HG03108 (cell line): ENCODE measurements around the gene KLRF2.

Experiments used
- ATAC-seq: cut with Tn5 transposase; IDR thresholded peaks from one replicate; pipeline ENCODE4 v1.9.1; 2021; ENCODE audit warnings: moderate library complexity; ENCODE audit not compliant: unreplicated experiment

Gene KLRF2

DNA sequence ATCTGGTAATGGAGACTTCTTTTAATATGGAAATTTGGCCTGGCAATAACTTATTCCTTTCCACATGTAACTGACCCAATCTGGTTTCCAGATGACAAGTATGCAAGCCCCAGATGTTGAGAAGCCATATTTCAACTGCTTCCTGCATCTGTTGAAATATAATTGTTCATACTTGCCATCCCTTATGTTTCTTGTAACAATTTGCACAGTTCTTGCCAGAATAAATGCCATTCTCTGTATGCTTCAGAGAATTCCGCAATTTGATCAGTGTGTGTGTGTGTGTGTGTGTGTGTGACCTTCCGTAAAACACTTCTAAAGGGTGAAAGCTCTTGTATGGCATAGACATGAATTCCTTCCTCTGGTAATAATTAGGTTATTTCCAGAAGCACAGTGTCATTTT lies 52.7 kb downstream of the KLRF2 start:
- no peak for ATAC-seq

DNA sequence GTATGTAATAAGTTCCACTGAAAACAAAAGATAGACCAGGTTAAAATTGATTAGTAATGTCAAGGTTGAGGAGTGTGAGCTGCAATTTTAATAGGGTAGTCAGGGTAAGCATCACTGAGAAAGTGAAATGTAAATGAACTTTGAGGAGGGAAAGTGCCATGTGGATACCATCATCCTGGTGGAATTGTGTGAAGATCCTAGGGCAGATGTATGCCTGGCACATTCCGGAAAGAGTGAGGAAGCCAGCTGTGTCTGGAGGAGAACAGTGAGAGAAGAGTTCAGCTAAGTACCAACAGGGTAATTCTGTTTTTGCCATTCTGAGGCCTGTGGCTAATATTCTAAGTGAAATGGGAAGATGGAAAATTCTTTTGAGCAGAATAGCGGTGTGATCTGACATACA lies 53.7 kb downstream of the KLRF2 start:
- ATAC-seq = no peak

DNA sequence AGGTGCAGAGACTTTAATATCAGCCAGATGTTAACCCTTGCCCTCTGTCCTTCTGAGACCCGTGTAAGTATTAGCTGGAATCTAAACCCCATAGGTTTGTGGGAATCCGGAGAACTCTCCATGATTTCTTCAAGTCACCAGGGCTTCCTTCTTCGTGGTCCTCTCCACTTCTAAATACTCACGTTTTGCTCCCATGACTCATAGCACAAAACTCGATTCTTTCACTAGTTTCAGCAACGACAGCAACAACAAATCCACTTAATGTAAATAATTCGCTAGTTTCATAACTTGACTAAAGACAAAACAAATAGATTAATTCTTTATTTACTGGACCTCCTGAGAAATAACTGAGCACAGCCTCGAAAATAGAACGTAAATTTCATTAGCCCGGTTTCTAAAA lies 55.3 kb downstream of the KLRF2 start:
- no peak for ATAC-seq

DNA sequence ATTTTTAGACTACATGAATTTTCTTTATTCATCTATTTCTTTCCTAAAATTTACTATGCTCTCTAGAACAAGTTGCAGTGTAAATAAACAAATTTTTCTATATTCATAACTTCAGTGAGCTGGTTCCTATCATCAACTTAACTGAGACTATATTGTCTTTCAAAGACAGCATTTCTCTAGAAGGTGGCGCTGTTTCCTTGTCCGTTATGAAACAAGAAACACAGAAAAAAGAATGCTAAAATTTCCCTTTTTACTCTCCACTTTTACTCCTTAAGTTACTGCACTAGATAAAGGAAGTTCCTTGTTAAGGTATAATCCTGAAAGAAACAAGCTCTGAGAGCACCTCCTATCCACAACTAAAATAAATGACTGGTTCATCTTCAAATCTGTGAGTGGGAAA lies 59.1 kb downstream of the KLRF2 start:
- ATAC-seq = no peak

DNA sequence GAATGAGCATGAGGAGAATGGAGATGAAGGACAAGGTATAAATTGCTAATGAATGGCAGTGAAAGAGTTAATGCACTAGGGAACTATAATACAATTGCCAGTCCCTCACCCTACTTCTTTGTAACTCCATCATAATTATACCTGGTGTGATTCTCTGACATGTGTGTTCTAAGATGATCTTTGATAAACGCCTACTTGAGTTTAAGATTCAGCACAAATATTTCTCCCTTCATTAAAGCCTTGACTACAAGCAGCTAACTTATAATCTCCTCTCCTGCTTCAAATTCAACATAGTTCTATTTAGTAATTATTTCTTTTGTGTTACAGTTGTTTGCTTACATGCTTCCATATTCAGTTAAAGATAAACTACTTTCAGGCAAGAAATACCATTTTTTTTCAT lies 60.5 kb downstream of the KLRF2 start:
- ATAC-seq = no peak

DNA sequence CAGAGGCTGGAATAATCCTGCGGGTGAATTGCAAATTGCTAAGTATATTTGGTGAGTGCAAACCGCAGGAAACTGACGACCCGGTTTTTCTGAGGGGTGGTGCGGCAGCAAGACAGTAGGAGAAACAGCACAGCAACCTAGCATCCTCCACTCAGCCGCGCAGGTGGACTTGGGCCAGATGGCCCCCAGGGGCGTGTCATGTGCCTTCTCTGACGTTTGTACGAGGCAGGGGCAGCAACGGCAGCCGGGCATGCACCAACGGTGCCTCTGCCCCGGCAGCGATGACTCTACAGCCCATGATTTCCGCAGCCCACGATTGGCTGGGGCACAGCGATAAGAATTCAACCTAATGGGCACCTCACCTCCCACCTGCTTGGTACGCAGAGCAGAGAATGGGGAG lies 62.0 kb downstream of the KLRF2 start:
- peak; percentile 83 for ATAC-seq

DNA sequence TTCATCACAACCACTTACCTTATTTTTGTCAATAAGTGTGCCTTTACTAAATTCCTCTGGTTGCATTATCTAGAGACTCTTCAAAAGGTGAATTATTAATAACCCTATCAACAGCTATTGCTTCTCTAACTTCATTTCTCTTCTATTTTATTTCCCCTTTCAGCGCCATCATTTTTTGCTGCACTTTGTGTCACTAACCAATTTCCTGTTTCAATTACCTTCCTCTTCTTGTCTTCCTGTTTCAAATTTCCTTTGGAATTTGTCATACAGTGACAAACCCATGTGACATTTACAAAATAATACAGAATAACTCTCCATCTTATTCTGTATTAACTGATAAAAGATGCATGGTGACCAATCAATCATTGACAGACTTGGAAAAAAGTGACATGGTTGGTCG lies 63.1 kb downstream of the KLRF2 start:
- no peak for ATAC-seq
